H1 (cell line): Measurements from ENCODE around the gene KLRF1. TPM values are rescaled to one million over a fixed set of nuclear protein-coding genes. Genes with fewer than 3 reads are reported as not detected.

Experiments used
- CTCF ChIA-PET: fragments of 300-600 bp; sonication (Branson Sonifier 250); formaldehyde crosslinking; loops from one replicate; lab custom pipeline; 2021; ENCODE audit not compliant: partially characterized antibody; lab: Charles Lee
- POLR2A ChIA-PET: fragments of 300-600 bp; sonication (Branson Sonifier 250); formaldehyde crosslinking; loops from one replicate; lab custom pipeline; 2021; ENCODE audit warnings: inconsistent platforms; ENCODE audit not compliant: partially characterized antibody; lab: Charles Lee
- DNase-seq, 2 experiments: peaks; one replicate each; pipeline versions ENCODE4 v3.0.0 to v3.0.0-alpha.2; 2010 to 2022; ENCODE audit warnings: low spot score in 2 of 2, low read depth in 1 of 2, mixed read lengths in 1 of 2
- FAIRE-seq: peaks from 2 replicates; lab custom pipeline; 2011; peaks lifted over from hg19 to GRCh38; lab: Jason Lieb, UNC
- H2AFZ ChIP-seq: 2 replicates; pipeline ENCODE4 v1.8.1; 2012; ENCODE audit warnings: low read length, inconsistent platforms
- H2AK5ac ChIP-seq: 2 replicates; pipeline ENCODE4 v1.6.1; 2013; ENCODE audit warnings: low read depth, low read length
- H2BK120ac ChIP-seq: replicated peaks from 2 replicates; pipeline ENCODE3; 2013; ENCODE audit warnings: low read depth, low read length, inconsistent platforms
- H2BK12ac ChIP-seq: 2 replicates; pipeline ENCODE4 v1.6.1; 2013; ENCODE audit warnings: low read depth, low read length
- H2BK15ac ChIP-seq: 2 replicates; pipeline ENCODE4 v1.6.1; 2013; ENCODE audit warnings: low read length
- H2BK20ac ChIP-seq: 2 replicates; pipeline ENCODE4 v1.6.1; 2013; ENCODE audit warnings: low read length
- H2BK5ac ChIP-seq: 2 replicates; pipeline ENCODE4 v1.6.1; 2013; ENCODE audit warnings: low read depth, low read length
- H3K14ac ChIP-seq: 2 replicates; pipeline ENCODE4 v1.6.1; 2013; ENCODE audit warnings: inconsistent platforms; ENCODE audit not compliant: insufficient read length
- H3K18ac ChIP-seq: 2 replicates; pipeline ENCODE4 v1.6.1; 2013; ENCODE audit warnings: low read length; ENCODE audit errors: extremely low read depth
- H3K23ac ChIP-seq: 2 replicates; pipeline ENCODE4 v1.6.1; 2013; ENCODE audit warnings: inconsistent platforms; ENCODE audit not compliant: insufficient read length
- H3K23me2 ChIP-seq: 2 replicates; pipeline ENCODE4 v1.6.1; 2013; ENCODE audit warnings: low read depth, low read length
- H3K27ac ChIP-seq: 2 replicates; pipeline ENCODE4 v1.6.1; 2011; ENCODE audit warnings: low read depth, low read length, inconsistent platforms
- H3K27me3 ChIP-seq, 4 experiments: replicated peaks in 1 of 4; 1 replicate in 1 of 4; 2 replicates in 3 of 4; pipeline versions ENCODE4 v1.6.1 to v1.8.1; 2011 to 2013; ENCODE audit warnings: low read length in 3 of 4, mild to moderate bottlenecking in 3 of 4, inconsistent platforms in 2 of 4, mixed read lengths in 2 of 4, moderate library complexity in 1 of 4; ENCODE audit not compliant: control insufficient read depth in 3 of 4, insufficient read depth in 3 of 4; ENCODE audit errors: extremely low read depth in 1 of 4
- H3K36me3 ChIP-seq, 4 experiments: 2 replicates each; pipeline versions ENCODE4 v1.6.1 to v1.8.1; 2011 to 2013; ENCODE audit warnings: mild to moderate bottlenecking in 4 of 4, low read length in 3 of 4, moderate library complexity in 2 of 4, control low read depth in 1 of 4, inconsistent platforms in 1 of 4; ENCODE audit not compliant: insufficient read depth in 4 of 4, control insufficient read depth in 2 of 4
- H3K4ac ChIP-seq: replicated peaks from 2 replicates; pipeline ENCODE3; 2013; ENCODE audit warnings: low read length, low read depth, mixed read lengths, inconsistent platforms; ENCODE audit not compliant: insufficient read length
- H3K4me1 ChIP-seq, 4 experiments: replicated peaks in 1 of 4; 1 replicate in 1 of 4; 2 replicates in 3 of 4; pipeline versions ENCODE4 v1.6.1 to v1.8.1; 2011 to 2013; ENCODE audit warnings: low read length in 3 of 4, inconsistent platforms in 2 of 4, mixed read lengths in 1 of 4; ENCODE audit not compliant: insufficient read depth in 4 of 4, control insufficient read depth in 3 of 4
- H3K4me2 ChIP-seq, 2 experiments: 2 replicates each; pipeline versions ENCODE4 v1.6.1 to v1.8.1; 2011 to 2013; ENCODE audit warnings: low read depth in 2 of 2, low read length in 2 of 2, control low read depth in 1 of 2, inconsistent platforms in 1 of 2, mild to moderate bottlenecking in 1 of 2; ENCODE audit not compliant: insufficient read depth in 1 of 2
- H3K4me3 ChIP-seq, 4 experiments: fragments of 200-600, 300-600 bp in 1 of 4; sonication (generic), shearing (Covaris generic), sonication (Bioruptor Twin) in 1 of 4; 2 replicates each; pipeline versions ENCODE4 v1.5.1 to v1.8.1; 2011 to 2016; ENCODE audit warnings: low read length in 4 of 4, low read depth in 3 of 4, control low read depth in 2 of 4, inconsistent platforms in 2 of 4, mild to moderate bottlenecking in 2 of 4, mixed read lengths in 1 of 4, moderate library complexity in 1 of 4; ENCODE audit not compliant: insufficient read depth in 2 of 4; ENCODE audit errors: extremely low read depth in 1 of 4
- H3K56ac ChIP-seq: replicated peaks from 2 replicates; pipeline ENCODE3; 2013; ENCODE audit warnings: low read depth, mild to moderate bottlenecking, mixed read lengths, low read length, inconsistent platforms; ENCODE audit not compliant: insufficient read length
- H3K79me1 ChIP-seq: 2 replicates; pipeline ENCODE4 v1.6.1; 2013; ENCODE audit warnings: low read depth, low read length, control low read depth
- H3K79me2 ChIP-seq, 2 experiments: 2 replicates each; pipeline versions ENCODE4 v1.6.1 to v1.8.1; 2012 to 2013; ENCODE audit warnings: low read length in 2 of 2, mild to moderate bottlenecking in 2 of 2, inconsistent platforms in 1 of 2; ENCODE audit not compliant: insufficient read depth in 2 of 2, control insufficient read depth in 1 of 2
- H3K9ac ChIP-seq, 4 experiments: replicated peaks in 1 of 4; 1 replicate in 1 of 4; 2 replicates in 3 of 4; pipeline versions ENCODE4 v1.6.1 to v1.8.1; 2011 to 2013; ENCODE audit warnings: low read depth in 3 of 4, low read length in 3 of 4, control low read depth in 2 of 4, mild to moderate bottlenecking in 2 of 4, moderate library complexity in 2 of 4, inconsistent platforms in 1 of 4; ENCODE audit errors: extremely low read depth in 1 of 4
- H3K9me3 ChIP-seq, 2 experiments: 2 replicates each; pipeline versions ENCODE4 v1.6.1 to v1.8.1; 2012 to 2013; ENCODE audit warnings: mild to moderate bottlenecking in 2 of 2, moderate library complexity in 2 of 2, control low read depth in 1 of 2, inconsistent platforms in 1 of 2, low read depth in 1 of 2, low read length in 1 of 2, mixed read lengths in 1 of 2; ENCODE audit not compliant: insufficient read depth in 2 of 2
- H4K20me1 ChIP-seq, 2 experiments: replicated peaks in 1 of 2; 2 replicates each; pipeline versions ENCODE3 to v1.8.1; 2011 to 2013; ENCODE audit warnings: inconsistent platforms in 2 of 2, low read length in 2 of 2, mild to moderate bottlenecking in 1 of 2; ENCODE audit not compliant: insufficient read depth in 2 of 2, control insufficient read depth in 1 of 2
- H4K5ac ChIP-seq: 2 replicates; pipeline ENCODE4 v1.6.1; 2013; ENCODE audit warnings: low read length, low read depth, mixed read lengths, inconsistent platforms; ENCODE audit not compliant: insufficient read length
- H4K8ac ChIP-seq: 2 replicates; pipeline ENCODE4 v1.8.0; 2013; ENCODE audit warnings: mild to moderate bottlenecking, moderate library complexity, low read length, inconsistent platforms; ENCODE audit not compliant: insufficient read depth; ENCODE audit errors: extremely low read depth
- H4K91ac ChIP-seq: replicated peaks from 2 replicates; pipeline ENCODE3; 2013; ENCODE audit warnings: low read length, mixed read lengths, inconsistent platforms; ENCODE audit not compliant: insufficient read length
- WGBS, 2 experiments: shearing (Covaris generic) in 1 of 2; methylation state at CpG; one replicate each; pipeline versions ENCODE4 v1.1.6 to v1.1.7; 2013 to 2015; ENCODE audit warnings: low lambda C conversion rate in 2 of 2, mixed read lengths in 2 of 2, inconsistent platforms in 1 of 2, low coverage in 1 of 2, missing lambda C conversion rate in 1 of 2; ENCODE audit not compliant: insufficient replicate concordance in 2 of 2, insufficient coverage in 1 of 2, insufficient read length in 1 of 2; ENCODE audit errors: extremely low coverage in 1 of 2, missing lambda C conversion rate in 1 of 2; 5-methylcytosine and 5-hydroxymethylcytosine counted together
- polyA plus RNA-seq, 7 experiments: library from polyadenylated mRNA; depleted of rRNA in 3 of 7; stranded (reverse) in 5 of 7; unstranded in 2 of 7; fragments of >200 nt in 5 of 7; fragments of 200-250 nt in 2 of 7; gene quantifications; 1 replicate in 5 of 7; 2 replicates in 1 of 7; 4 replicates in 1 of 7; pipeline versions ENCODE4 v1.2.1 to v1.2.3, GENCODE V29; 2011 to 2013; ENCODE audit warnings: missing spikeins in 2 of 7, mixed read lengths in 2 of 7
- total RNA-seq: library from RNA; stranded (reverse); fragmentation: NEBNext Ultra II Directional; extraction: Animal tissue kit (Norgen Biotek cat#: 25700); gene quantifications from 2 replicates; pipeline ENCODE4 v1.2.1, GENCODE V29; 2021

Gene KLRF1
- total and polyA plus RNA-seq, 2 of the 8 experiments (the other 6 are each of a cell fraction or from before 2014, with no cell fraction given) = not detected

GRCh38 chr12:9864913-9865675 lies 37.8 kb downstream of the KLRF1 start:
- Histone ChIP-seq H3K23me2 (no peaks in the 10 kb centered on the region), H4K20me1 (no peaks in the 10 kb centered on the region), H2AFZ (no peak overlapping the region), H2BK5ac (no peak overlapping the region), H2AK5ac (no peak overlapping the region), H3K23ac (no peak overlapping the region), H3K4me2 (no peak overlapping the region), H2BK120ac (no peak overlapping the region), H3K18ac (no peak overlapping the region), H3K4ac (no peak overlapping the region), H4K91ac (no peak overlapping the region), H3K4me1 (peaks cover 0 to 6% (median 2%) of the 10 kb centered on the region in 4 experiments; a peak in 2 of 7 replicates), H2BK15ac (no peak overlapping the region), H2BK20ac (no peak overlapping the region), H3K9me3 (no peaks in the 10 kb centered on the region), H2BK12ac (no peak overlapping the region), H3K27ac (no peak overlapping the region), H3K27me3 (no peaks in the 10 kb centered on the region), H3K36me3 (no peaks in the 10 kb centered on the region), H3K4me3 (no peak overlapping the region), H3K9ac (no peak overlapping the region), H3K79me1 (no peaks in the 10 kb centered on the region), H3K14ac (no peak overlapping the region), H3K79me2 (no peaks in the 10 kb centered on the region), H4K8ac (no peak overlapping the region), H3K56ac (no peak overlapping the region), H4K5ac (no peak overlapping the region)
- CTCF ChIA-PET = interaction anchor here (0.5 to 1.0 kb wide), 2 partner anchors 12 to 13 kb away, joined by 3 read pairs; no protein-coding TSS in a partner anchor
- no peak for FAIRE-seq
- DNase-seq = no peak
- POLR2A ChIA-PET = no interaction called here
- 91% methylated on average over 4 of the region's 4 CpGs; no CpG with 5 or more reads in 1 of the 2 experiments for WGBS, 2 experiments
